H1 (cell line): ENCODE measurements around the gene INPP4A. TPM values are rescaled to one million over a fixed set of nuclear protein-coding genes. Genes with fewer than 3 reads are reported as not detected.

Source experiments
- CTCF ChIA-PET: fragments of 300-600 bp; sonication (Branson Sonifier 250); formaldehyde crosslinking; loops from one replicate; lab custom pipeline; 2021; ENCODE audit not compliant: partially characterized antibody; lab: Charles Lee
- POLR2A ChIA-PET: fragments of 300-600 bp; sonication (Branson Sonifier 250); formaldehyde crosslinking; loops from one replicate; lab custom pipeline; 2021; ENCODE audit warnings: inconsistent platforms; ENCODE audit not compliant: partially characterized antibody; lab: Charles Lee
- DNase-seq, 2 experiments: peaks; one replicate each; pipeline versions ENCODE4 v3.0.0 to v3.0.0-alpha.2; 2010 to 2022; ENCODE audit warnings: low spot score in 2 of 2, low read depth in 1 of 2, mixed read lengths in 1 of 2
- FAIRE-seq: peaks from 2 replicates; lab custom pipeline; 2011; peaks lifted over from hg19 to GRCh38; lab: Jason Lieb, UNC
- H2AFZ ChIP-seq: 2 replicates; pipeline ENCODE4 v1.8.1; 2012; ENCODE audit warnings: low read length, inconsistent platforms
- H2AK5ac ChIP-seq: 2 replicates; pipeline ENCODE4 v1.6.1; 2013; ENCODE audit warnings: low read depth, low read length
- H2BK120ac ChIP-seq: replicated peaks from 2 replicates; pipeline ENCODE3; 2013; ENCODE audit warnings: low read depth, low read length, inconsistent platforms
- H2BK12ac ChIP-seq: 2 replicates; pipeline ENCODE4 v1.6.1; 2013; ENCODE audit warnings: low read depth, low read length
- H2BK15ac ChIP-seq: 2 replicates; pipeline ENCODE4 v1.6.1; 2013; ENCODE audit warnings: low read length
- H2BK20ac ChIP-seq: 2 replicates; pipeline ENCODE4 v1.6.1; 2013; ENCODE audit warnings: low read length
- H2BK5ac ChIP-seq: 2 replicates; pipeline ENCODE4 v1.6.1; 2013; ENCODE audit warnings: low read depth, low read length
- H3K14ac ChIP-seq: 2 replicates; pipeline ENCODE4 v1.6.1; 2013; ENCODE audit warnings: inconsistent platforms; ENCODE audit not compliant: insufficient read length
- H3K18ac ChIP-seq: 2 replicates; pipeline ENCODE4 v1.6.1; 2013; ENCODE audit warnings: low read length; ENCODE audit errors: extremely low read depth
- H3K23ac ChIP-seq: 2 replicates; pipeline ENCODE4 v1.6.1; 2013; ENCODE audit warnings: inconsistent platforms; ENCODE audit not compliant: insufficient read length
- H3K23me2 ChIP-seq: 2 replicates; pipeline ENCODE4 v1.6.1; 2013; ENCODE audit warnings: low read depth, low read length
- H3K27ac ChIP-seq: 2 replicates; pipeline ENCODE4 v1.6.1; 2011; ENCODE audit warnings: low read depth, low read length, inconsistent platforms
- H3K27me3 ChIP-seq, 4 experiments: replicated peaks in 1 of 4; 1 replicate in 1 of 4; 2 replicates in 3 of 4; pipeline versions ENCODE4 v1.6.1 to v1.8.1; 2011 to 2013; ENCODE audit warnings: low read length in 3 of 4, mild to moderate bottlenecking in 3 of 4, inconsistent platforms in 2 of 4, mixed read lengths in 2 of 4, moderate library complexity in 1 of 4; ENCODE audit not compliant: control insufficient read depth in 3 of 4, insufficient read depth in 3 of 4; ENCODE audit errors: extremely low read depth in 1 of 4
- H3K36me3 ChIP-seq, 4 experiments: 2 replicates each; pipeline versions ENCODE4 v1.6.1 to v1.8.1; 2011 to 2013; ENCODE audit warnings: mild to moderate bottlenecking in 4 of 4, low read length in 3 of 4, moderate library complexity in 2 of 4, control low read depth in 1 of 4, inconsistent platforms in 1 of 4; ENCODE audit not compliant: insufficient read depth in 4 of 4, control insufficient read depth in 2 of 4
- H3K4ac ChIP-seq: replicated peaks from 2 replicates; pipeline ENCODE3; 2013; ENCODE audit warnings: low read length, low read depth, mixed read lengths, inconsistent platforms; ENCODE audit not compliant: insufficient read length
- H3K4me1 ChIP-seq, 4 experiments: replicated peaks in 1 of 4; 1 replicate in 1 of 4; 2 replicates in 3 of 4; pipeline versions ENCODE4 v1.6.1 to v1.8.1; 2011 to 2013; ENCODE audit warnings: low read length in 3 of 4, inconsistent platforms in 2 of 4, mixed read lengths in 1 of 4; ENCODE audit not compliant: insufficient read depth in 4 of 4, control insufficient read depth in 3 of 4
- H3K4me2 ChIP-seq, 2 experiments: 2 replicates each; pipeline versions ENCODE4 v1.6.1 to v1.8.1; 2011 to 2013; ENCODE audit warnings: low read depth in 2 of 2, low read length in 2 of 2, control low read depth in 1 of 2, inconsistent platforms in 1 of 2, mild to moderate bottlenecking in 1 of 2; ENCODE audit not compliant: insufficient read depth in 1 of 2
- H3K4me3 ChIP-seq, 4 experiments: fragments of 200-600, 300-600 bp in 1 of 4; sonication (generic), shearing (Covaris generic), sonication (Bioruptor Twin) in 1 of 4; 2 replicates each; pipeline versions ENCODE4 v1.5.1 to v1.8.1; 2011 to 2016; ENCODE audit warnings: low read length in 4 of 4, low read depth in 3 of 4, control low read depth in 2 of 4, inconsistent platforms in 2 of 4, mild to moderate bottlenecking in 2 of 4, mixed read lengths in 1 of 4, moderate library complexity in 1 of 4; ENCODE audit not compliant: insufficient read depth in 2 of 4; ENCODE audit errors: extremely low read depth in 1 of 4
- H3K56ac ChIP-seq: replicated peaks from 2 replicates; pipeline ENCODE3; 2013; ENCODE audit warnings: low read depth, mild to moderate bottlenecking, mixed read lengths, low read length, inconsistent platforms; ENCODE audit not compliant: insufficient read length
- H3K79me1 ChIP-seq: 2 replicates; pipeline ENCODE4 v1.6.1; 2013; ENCODE audit warnings: low read depth, low read length, control low read depth
- H3K79me2 ChIP-seq, 2 experiments: 2 replicates each; pipeline versions ENCODE4 v1.6.1 to v1.8.1; 2012 to 2013; ENCODE audit warnings: low read length in 2 of 2, mild to moderate bottlenecking in 2 of 2, inconsistent platforms in 1 of 2; ENCODE audit not compliant: insufficient read depth in 2 of 2, control insufficient read depth in 1 of 2
- H3K9ac ChIP-seq, 4 experiments: replicated peaks in 1 of 4; 1 replicate in 1 of 4; 2 replicates in 3 of 4; pipeline versions ENCODE4 v1.6.1 to v1.8.1; 2011 to 2013; ENCODE audit warnings: low read depth in 3 of 4, low read length in 3 of 4, control low read depth in 2 of 4, mild to moderate bottlenecking in 2 of 4, moderate library complexity in 2 of 4, inconsistent platforms in 1 of 4; ENCODE audit errors: extremely low read depth in 1 of 4
- H3K9me3 ChIP-seq, 2 experiments: 2 replicates each; pipeline versions ENCODE4 v1.6.1 to v1.8.1; 2012 to 2013; ENCODE audit warnings: mild to moderate bottlenecking in 2 of 2, moderate library complexity in 2 of 2, control low read depth in 1 of 2, inconsistent platforms in 1 of 2, low read depth in 1 of 2, low read length in 1 of 2, mixed read lengths in 1 of 2; ENCODE audit not compliant: insufficient read depth in 2 of 2
- H4K20me1 ChIP-seq, 2 experiments: replicated peaks in 1 of 2; 2 replicates each; pipeline versions ENCODE3 to v1.8.1; 2011 to 2013; ENCODE audit warnings: inconsistent platforms in 2 of 2, low read length in 2 of 2, mild to moderate bottlenecking in 1 of 2; ENCODE audit not compliant: insufficient read depth in 2 of 2, control insufficient read depth in 1 of 2
- H4K5ac ChIP-seq: 2 replicates; pipeline ENCODE4 v1.6.1; 2013; ENCODE audit warnings: low read length, low read depth, mixed read lengths, inconsistent platforms; ENCODE audit not compliant: insufficient read length
- H4K8ac ChIP-seq: 2 replicates; pipeline ENCODE4 v1.8.0; 2013; ENCODE audit warnings: mild to moderate bottlenecking, moderate library complexity, low read length, inconsistent platforms; ENCODE audit not compliant: insufficient read depth; ENCODE audit errors: extremely low read depth
- H4K91ac ChIP-seq: replicated peaks from 2 replicates; pipeline ENCODE3; 2013; ENCODE audit warnings: low read length, mixed read lengths, inconsistent platforms; ENCODE audit not compliant: insufficient read length
- ASH2L ChIP-seq: fragments of 200-600, 300-600 bp; sonication (generic); IDR thresholded peaks from one replicate; pipeline ENCODE4 v1.7.1; 2017; ENCODE audit warnings: low read length
- CHD1 ChIP-seq: IDR thresholded peaks from 2 replicates; pipeline ENCODE4 v1.6.1; 2012; ENCODE audit warnings: low read depth, low read length, improper control_type of control experiment
- EZH2 ChIP-seq: fragments of 200-600 bp; sonication (generic); IDR thresholded peaks from 2 replicates; pipeline ENCODE4 v1.7.1; 2012; ENCODE audit warnings: low read depth, mild to moderate bottlenecking, moderate library complexity, low read length, inconsistent platforms; ENCODE audit not compliant: severe bottlenecking
- MAFK ChIP-seq: IDR thresholded peaks from 2 replicates; pipeline ENCODE4 v1.6.1; 2012; ENCODE audit warnings: low read depth, mild to moderate bottlenecking, improper control_type of control experiment, low read length
- RBBP5 ChIP-seq: IDR thresholded peaks from 2 replicates; pipeline ENCODE4 v1.7.1; 2012; ENCODE audit warnings: low read depth, mild to moderate bottlenecking, inconsistent platforms, low read length, moderate library complexity, borderline replicate concordance
- SAP30 ChIP-seq: fragments of 300-600 bp; sonication (generic); IDR thresholded peaks from 2 replicates; pipeline ENCODE4 v1.7.1; 2012; ENCODE audit warnings: low read length, moderate library complexity, mild to moderate bottlenecking, inconsistent platforms; ENCODE audit not compliant: insufficient read depth, insufficient replicate concordance
- SP1 ChIP-seq: IDR thresholded peaks from 2 replicates; pipeline ENCODE4 v1.6.1; 2011; ENCODE audit warnings: low read depth, low read length
- SUZ12 ChIP-seq: fragments of 200-600 bp; sonication (generic); IDR thresholded peaks from 2 replicates; pipeline ENCODE4 v1.6.1; 2012; ENCODE audit warnings: mild to moderate bottlenecking, inconsistent platforms, low read length, moderate library complexity, mixed read lengths
- ZNF274 ChIP-seq: IDR thresholded peaks from 2 replicates; pipeline ENCODE4 v1.7.0; 2012; ENCODE audit warnings: low read length, borderline replicate concordance; ENCODE audit errors: extremely low read depth
- WGBS, 2 experiments: shearing (Covaris generic) in 1 of 2; methylation state at CpG; one replicate each; pipeline versions ENCODE4 v1.1.6 to v1.1.7; 2013 to 2015; ENCODE audit warnings: low lambda C conversion rate in 2 of 2, mixed read lengths in 2 of 2, inconsistent platforms in 1 of 2, low coverage in 1 of 2, missing lambda C conversion rate in 1 of 2; ENCODE audit not compliant: insufficient replicate concordance in 2 of 2, insufficient coverage in 1 of 2, insufficient read length in 1 of 2; ENCODE audit errors: extremely low coverage in 1 of 2, missing lambda C conversion rate in 1 of 2; 5-methylcytosine and 5-hydroxymethylcytosine counted together
- polyA plus RNA-seq, 7 experiments: library from polyadenylated mRNA; depleted of rRNA in 3 of 7; stranded (reverse) in 5 of 7; unstranded in 2 of 7; fragments of >200 nt in 5 of 7; fragments of 200-250 nt in 2 of 7; gene quantifications; 1 replicate in 5 of 7; 2 replicates in 1 of 7; 4 replicates in 1 of 7; pipeline versions ENCODE4 v1.2.1 to v1.2.3, GENCODE V29; 2011 to 2013; ENCODE audit warnings: missing spikeins in 2 of 7, mixed read lengths in 2 of 7
- total RNA-seq: library from RNA; stranded (reverse); fragmentation: NEBNext Ultra II Directional; extraction: Animal tissue kit (Norgen Biotek cat#: 25700); gene quantifications from 2 replicates; pipeline ENCODE4 v1.2.1, GENCODE V29; 2021
- TF ChIP-seq, protein P1 (sequence below): IDR thresholded peaks from 2 replicates; pipeline ENCODE4 v1.6.1; 2012; ENCODE audit warnings: inconsistent platforms

The INPP4A gene
- total and polyA plus RNA-seq, 2 of the 8 experiments (the other 6 are each of a cell fraction or from before 2014, with no cell fraction given) = 25.6 to 34.3 TPM

DNA sequence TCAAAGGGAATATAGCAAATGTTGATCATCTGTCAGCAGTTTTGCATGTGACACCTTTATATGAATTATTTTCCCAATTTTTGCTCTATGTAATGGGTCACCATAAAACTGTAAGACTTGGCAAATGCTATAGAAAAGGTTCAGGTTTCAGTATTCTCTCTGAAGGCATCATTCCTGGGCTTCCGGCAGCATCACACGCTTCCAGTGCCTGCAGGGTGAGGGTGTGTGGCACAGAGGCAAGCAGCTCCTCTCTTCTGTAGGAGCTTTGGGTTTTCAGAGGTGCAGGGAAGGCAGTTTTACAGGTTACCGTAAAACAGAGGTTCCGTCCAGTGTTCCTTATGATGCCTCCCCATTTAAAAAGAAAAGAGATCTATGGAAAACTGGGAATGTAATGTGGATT, 144.8 kb downstream of the INPP4A start:
- H3K9ac ChIP-seq = no peak overlapping the region
- no peak overlapping the region for H4K8ac ChIP-seq
- ChIA-PET POLR2A (interaction anchor here (0.6 kb wide), 1 partner anchor 943 kb away, joined by 5 read pairs; no protein-coding TSS in a partner anchor), CTCF (interaction anchor here (2.1 kb wide), 1 partner anchor 102 kb away, joined by 4 read pairs; no protein-coding TSS in a partner anchor)
- no peak overlapping the region for H2AFZ ChIP-seq
- H2BK120ac ChIP-seq = no peak overlapping the region
- no peaks in the 10 kb centered on the region; a peak in 1 of 4 replicates for H3K9me3 ChIP-seq
- no peaks in the 10 kb centered on the region for H3K79me2 ChIP-seq
- H2BK5ac ChIP-seq = no peak overlapping the region
- H2BK12ac ChIP-seq = no peak overlapping the region
- WGBS, 2 experiments = 91% methylated on average over 4 of the region's 4 CpGs; no CpG with 5 or more reads in 1 of the 2 experiments
- H4K20me1 ChIP-seq = peaks cover 2 to 3% of the 10 kb centered on the region in 2 experiments
- H3K23ac ChIP-seq = no peak overlapping the region
- H4K91ac ChIP-seq = no peak overlapping the region
- H2BK15ac ChIP-seq = no peak overlapping the region
- no peaks in the 10 kb centered on the region for H3K79me1 ChIP-seq
- no peak overlapping the region for H3K4me3 ChIP-seq
- no peak for FAIRE-seq
- no peak overlapping the region for H3K27ac ChIP-seq
- no peak overlapping the region for H3K56ac ChIP-seq
- peaks cover 0 to 14% (median 1%) of the 10 kb centered on the region in 4 experiments; a peak in 5 of 8 replicates for H3K36me3 ChIP-seq
- no peak overlapping the region for H2BK20ac ChIP-seq
- no peak overlapping the region for H3K14ac ChIP-seq
- no peaks in the 10 kb centered on the region for H3K27me3 ChIP-seq
- H3K4me2 ChIP-seq = no peak overlapping the region
- DNase-seq = no peak
- H4K5ac ChIP-seq = no peak overlapping the region
- H3K23me2 ChIP-seq = no peaks in the 10 kb centered on the region
- H3K4ac ChIP-seq = no peak overlapping the region
- no peak overlapping the region for H3K18ac ChIP-seq
- no peaks in the 10 kb centered on the region for H3K4me1 ChIP-seq
- H2AK5ac ChIP-seq = no peak overlapping the region
- TF ChIP-seq, protein P1, sequence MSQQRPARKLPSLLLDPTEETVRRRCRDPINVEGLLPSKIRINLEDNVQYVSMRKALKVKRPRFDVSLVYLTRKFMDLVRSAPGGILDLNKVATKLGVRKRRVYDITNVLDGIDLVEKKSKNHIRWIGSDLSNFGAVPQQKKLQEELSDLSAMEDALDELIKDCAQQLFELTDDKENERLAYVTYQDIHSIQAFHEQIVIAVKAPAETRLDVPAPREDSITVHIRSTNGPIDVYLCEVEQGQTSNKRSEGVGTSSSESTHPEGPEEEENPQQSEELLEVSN = no peak
- no peak for TF ChIP-seq SAP30
- TF ChIP-seq CHD1 = no peak
- TF ChIP-seq RBBP5 = no peak
- no peak for TF ChIP-seq MAFK
- TF ChIP-seq SUZ12 = no peak
- no peak for TF ChIP-seq EZH2
- TF ChIP-seq ZNF274 = no peak
- no peak for TF ChIP-seq SP1
- TF ChIP-seq ASH2L = no peak
